GM12891 (cell line): Measurements from ENCODE around the gene PRKCA.
"Not testable (repeated sequence)": the region's sequence is repeated elsewhere in the genome, so short reads cannot be mapped to it uniquely, and the experiment has no call there.

ENCODE experiments used
- DNase-seq: peaks from one replicate; pipeline ENCODE4 v3.0.0; 2011; ENCODE audit warnings: low spot score; ENCODE audit not compliant: insufficient read length
- FAIRE-seq: peaks from 2 replicates; lab custom pipeline; 2011; peaks lifted over from hg19 to GRCh38; lab: Jason Lieb, UNC
- PAX5 ChIP-seq: IDR thresholded peaks from 2 replicates; pipeline ENCODE4 v1.6.1; 2011; ENCODE audit warnings: low read length, moderate library complexity, mild to moderate bottlenecking; ENCODE audit not compliant: insufficient read depth, severe bottlenecking
- POLR2A ChIP-seq: IDR thresholded peaks from 2 replicates; pipeline ENCODE4 v1.6.1; 2011; ENCODE audit warnings: low read depth, low read length, control low read depth
- POLR2AphosphoS5 ChIP-seq: IDR thresholded peaks from 2 replicates; pipeline ENCODE4 v1.6.1; 2011; ENCODE audit warnings: low read depth, low read length, control low read depth
- POU2F2 ChIP-seq: IDR thresholded peaks from 2 replicates; pipeline ENCODE4 v1.6.1; 2011; ENCODE audit warnings: low read depth, mild to moderate bottlenecking, control low read depth, low read length, moderate library complexity
- SPI1 ChIP-seq: IDR thresholded peaks from 2 replicates; pipeline ENCODE4 v1.6.1; 2011; ENCODE audit warnings: low read depth, low read length, control low read depth
- TAF1 ChIP-seq: IDR thresholded peaks from 2 replicates; pipeline ENCODE4 v1.6.1; 2011; ENCODE audit warnings: low read depth, low read length, control low read depth

PRKCA gene

GRCh38 chr17:66614469-66614868 is 312.1 kb downstream of the PRKCA start:
- FAIRE-seq (no peak), DNase-seq (no peak)
- TF ChIP-seq POLR2A (no peak), SPI1 (no peak), PAX5 (no peak), POLR2AphosphoS5 (no peak), POU2F2 (no peak), TAF1 (no peak)

DNA sequence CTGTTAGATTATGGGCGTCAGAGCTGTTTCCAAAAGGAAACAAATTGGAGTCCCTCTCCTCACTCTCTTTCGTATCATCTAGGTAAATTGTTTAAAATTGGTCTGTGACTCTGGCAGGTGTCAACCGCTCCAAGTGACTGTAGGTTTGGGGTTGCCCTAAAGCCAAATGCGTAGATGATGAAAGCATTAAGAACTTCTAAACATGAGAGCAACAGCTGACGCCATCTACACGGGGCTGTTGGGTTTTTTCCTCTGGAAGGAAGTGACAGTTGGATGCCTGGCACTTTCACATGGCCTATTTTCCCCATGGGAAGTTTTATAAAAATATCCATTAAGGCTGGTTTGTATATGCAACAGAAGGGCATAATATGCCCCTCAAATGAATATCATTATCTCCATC is 316.8 kb downstream of the PRKCA start:
- no peak for FAIRE-seq
- DNase-seq, result no peak
- TF ChIP-seq POLR2AphosphoS5 (no peak), PAX5 (no peak), POLR2A (no peak), POU2F2 (no peak), TAF1 (no peak), SPI1 (no peak)

DNA sequence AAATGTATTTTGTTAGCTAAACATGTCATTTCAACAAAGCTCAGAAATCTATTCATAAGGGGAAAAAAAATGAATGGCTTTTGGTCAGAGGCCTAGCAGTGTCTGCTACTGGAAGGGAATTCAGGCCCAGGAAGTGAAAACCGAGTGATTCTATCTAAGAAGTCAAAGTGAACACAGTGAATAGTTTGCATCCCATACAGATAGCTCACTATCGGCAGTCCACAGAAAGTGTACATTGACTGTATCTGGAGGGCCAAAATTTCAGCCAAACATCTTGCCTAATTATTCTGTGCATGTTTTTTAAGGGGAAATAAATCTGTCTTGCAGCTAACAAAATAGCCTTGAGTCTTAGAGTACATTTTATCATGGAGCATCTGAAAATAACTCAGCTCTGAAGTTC is 318.1 kb downstream of the PRKCA start:
- FAIRE-seq, result no peak
- TF ChIP-seq TAF1, result no peak
- TF ChIP-seq POLR2A, result no peak
- TF ChIP-seq POU2F2, result no peak
- TF ChIP-seq SPI1, result no peak

DNA sequence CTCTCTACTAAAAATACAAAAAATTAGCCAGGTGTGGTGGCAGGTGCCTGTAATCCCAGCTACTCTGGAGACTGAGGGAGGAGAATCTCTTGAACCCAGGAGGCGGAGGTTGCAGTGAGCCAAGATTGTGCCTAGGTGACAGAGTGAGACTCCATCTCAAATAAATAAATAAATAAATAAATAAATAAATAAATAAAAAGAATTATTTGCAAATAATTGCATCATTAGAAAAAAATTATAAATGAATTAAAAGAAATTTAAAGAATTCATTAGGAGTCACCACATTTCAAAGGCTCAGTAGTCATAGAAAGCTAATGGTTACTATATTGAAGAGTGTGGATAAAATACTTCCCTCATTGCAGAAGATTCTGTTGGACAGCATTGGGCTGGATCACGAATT is 322.2 kb downstream of the PRKCA start:
- not testable (repeated sequence) for FAIRE-seq, DNase-seq

More for the DNA sequence above, 318.1 kb downstream of the PRKCA start:
- DNase-seq, result no peak

GRCh38 chr17:66625311-66625767 is 322.9 kb downstream of the PRKCA start:
- TF ChIP-seq TAF1 (no peak), PAX5 (no peak), POU2F2 (no peak), SPI1 (no peak), POLR2A (no peak), POLR2AphosphoS5 (no peak)
- DNase-seq (no peak), FAIRE-seq (no peak)

GRCh38 chr17:66627985-66628384 is 325.6 kb downstream of the PRKCA start:
- DNase-seq (no peak), FAIRE-seq (no peak)
- TF ChIP-seq TAF1, result no peak
- TF ChIP-seq SPI1, result no peak

DNA sequence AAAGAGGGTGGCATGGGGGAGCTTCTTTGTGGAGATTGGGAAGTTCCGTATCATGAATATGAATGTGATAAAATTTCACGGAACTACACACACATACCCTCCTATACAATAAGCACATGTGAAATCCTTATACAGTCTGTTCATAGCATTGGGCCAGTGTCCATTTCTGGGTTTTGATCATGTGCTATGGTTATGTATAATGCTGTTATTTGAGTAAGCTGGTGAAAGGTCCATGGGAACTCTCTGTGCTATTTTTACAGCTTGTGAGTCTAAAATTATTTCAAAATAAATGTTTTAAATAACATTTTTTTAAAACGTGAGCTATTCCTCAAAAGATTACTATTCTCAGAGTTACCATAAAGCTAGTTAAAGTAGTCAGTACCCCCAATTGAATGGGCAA is 327.3 kb downstream of the PRKCA start:
- DNase-seq (no peak), FAIRE-seq (no peak)
- TF ChIP-seq POLR2A (no peak), SPI1 (no peak), POLR2AphosphoS5 (no peak), TAF1 (no peak), POU2F2 (no peak), PAX5 (no peak)

- TF ChIP-seq POU2F2, result no peak
- no peak for TF ChIP-seq TAF1
- no peak for TF ChIP-seq POLR2AphosphoS5
- TF ChIP-seq PAX5, result no peak
- no peak for TF ChIP-seq SPI1
- TF ChIP-seq POLR2A, result no peak
- FAIRE-seq (no peak), DNase-seq (no peak)
Observed at GRCh38 chr17:66630379-66630778, 328.0 kb downstream of the PRKCA start.

DNA sequence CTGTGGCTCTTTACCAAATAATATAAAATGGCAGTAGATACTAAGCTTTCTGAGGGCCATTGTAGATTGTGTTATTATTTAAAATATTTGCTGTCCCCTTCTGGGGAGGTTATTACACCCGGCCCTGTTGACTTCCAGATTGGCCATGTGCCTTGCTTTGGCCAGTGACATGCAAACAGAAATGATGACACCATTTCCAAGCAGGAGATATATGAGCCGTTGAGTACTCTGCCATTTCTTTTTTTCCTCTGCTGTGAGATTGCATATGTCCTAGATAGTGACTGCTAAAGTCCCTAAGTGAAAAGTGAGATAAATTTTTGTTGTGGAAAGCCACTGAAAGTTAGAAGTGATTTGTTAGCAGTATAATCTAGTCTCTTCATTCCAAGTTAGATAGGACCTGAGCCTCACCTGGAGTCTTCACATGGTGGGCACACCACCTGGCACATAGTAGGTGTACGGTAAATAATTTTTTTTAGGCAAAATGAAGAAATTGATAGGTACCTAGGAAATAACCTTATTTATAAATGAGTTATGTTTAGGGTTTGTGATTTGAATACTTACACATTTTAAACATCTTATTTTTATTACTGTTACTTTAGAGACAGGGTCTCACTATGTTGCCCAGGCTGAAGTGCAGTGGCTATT is 328.5 kb downstream of the PRKCA start:
- DNase-seq (no peak), FAIRE-seq (no peak)
- no peak for TF ChIP-seq TAF1

DNA sequence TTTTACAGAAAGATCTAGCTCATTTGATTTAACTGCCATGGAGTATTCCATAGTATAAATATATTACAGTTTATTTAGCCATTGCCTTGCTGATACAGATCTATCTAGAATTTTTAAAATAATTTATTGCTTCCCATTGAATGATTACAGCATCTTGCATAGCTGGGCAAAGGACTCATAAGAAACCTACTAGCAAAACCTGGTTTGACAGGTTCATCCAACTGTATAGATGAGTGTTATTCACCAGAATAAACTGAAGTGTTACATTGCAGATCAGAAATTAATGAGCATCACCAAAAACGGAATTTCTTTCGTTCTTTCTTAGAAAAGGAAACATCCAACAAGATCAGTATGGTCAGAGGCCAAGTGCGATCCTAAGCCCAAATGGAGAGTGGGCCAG is 330.3 kb downstream of the PRKCA start:
- FAIRE-seq (no peak), DNase-seq (no peak)
- no peak for TF ChIP-seq POLR2A

DNA sequence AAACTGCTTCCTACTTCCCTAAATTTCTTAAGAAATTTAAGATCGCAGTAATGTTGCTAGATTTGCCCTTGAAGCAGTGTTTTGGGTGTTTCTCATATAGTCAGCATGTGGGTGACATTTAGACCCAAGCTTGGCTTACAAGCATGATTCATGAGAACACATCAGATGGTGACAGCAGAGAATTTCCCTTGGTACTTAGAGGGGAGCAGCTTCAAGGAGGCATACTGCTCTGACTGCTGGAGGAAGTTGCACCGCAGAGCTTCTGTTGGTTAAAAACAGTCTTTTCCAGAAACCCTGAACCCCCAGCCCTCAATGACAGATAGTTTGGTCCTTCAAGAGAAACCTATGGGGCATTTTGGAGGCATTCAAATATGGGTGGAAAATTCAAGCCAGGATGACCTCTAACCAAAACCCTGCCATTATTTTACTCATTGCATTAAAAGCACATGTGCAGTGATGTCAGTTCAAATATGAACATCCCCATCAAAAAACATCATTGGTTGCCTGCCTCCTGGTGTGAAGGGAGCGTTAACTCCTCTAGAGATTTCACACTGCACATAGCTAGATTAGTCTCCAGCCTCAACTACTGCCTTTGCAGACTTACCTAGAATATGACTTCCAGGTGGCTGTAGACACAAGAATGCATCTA is 331.0 kb downstream of the PRKCA start:
- no peak for FAIRE-seq
- TF ChIP-seq SPI1 (no peak), PAX5 (no peak), POLR2A (no peak), POU2F2 (no peak), POLR2AphosphoS5 (no peak), TAF1 (no peak)
- DNase-seq, result no peak
